T-helper 1 cell treated with Interleukin-12 subunit alpha and Interleukin-12 subunit beta and Interleukin-4 antibody, amounts not matched to agents 30 μg/mL and 1 μg/mL, for 36 hours (primary cell): ENCODE data around the gene NDUFA7.
"Not testable (repeated sequence)": the region's sequence is repeated elsewhere in the genome, so short reads cannot be mapped to it uniquely, and the experiment has no call there.

Experiments
- H3K27ac Mint-ChIP-seq: one replicate; pipeline ENCODE4 v1.8.0; 2021; ENCODE audit warnings: mild to moderate bottlenecking, mixed read lengths
- H3K27me3 Mint-ChIP-seq: one replicate; pipeline ENCODE4 v1.8.0; 2021; ENCODE audit warnings: low read depth, mixed read lengths
- H3K36me3 Mint-ChIP-seq: one replicate; pipeline ENCODE4 v1.8.0; 2021; ENCODE audit warnings: low read depth, mixed read lengths
- H3K4me1 Mint-ChIP-seq: one replicate; pipeline ENCODE4 v1.8.0; 2021; ENCODE audit warnings: low read depth, mixed read lengths
- H3K4me3 Mint-ChIP-seq: one replicate; pipeline ENCODE4 v1.8.0; 2021; ENCODE audit warnings: mild to moderate bottlenecking, moderate library complexity, mixed read lengths
- H3K9me3 Mint-ChIP-seq: one replicate; pipeline ENCODE4 v1.8.0; 2021; ENCODE audit warnings: mixed read lengths

The NDUFA7 gene

GRCh38 chr19:8291337-8291736 lies 29.8 kb downstream of the NDUFA7 start:
- not testable (repeated sequence) for H3K4me1 Mint-ChIP-seq, H3K4me3 Mint-ChIP-seq, H3K36me3 Mint-ChIP-seq, H3K9me3 Mint-ChIP-seq, H3K27me3 Mint-ChIP-seq, H3K27ac Mint-ChIP-seq

GRCh38 chr19:8276508-8276907 lies 44.7 kb downstream of the NDUFA7 start:
- H3K27me3 Mint-ChIP-seq, H3K4me3 Mint-ChIP-seq, H3K27ac Mint-ChIP-seq, H3K4me1 Mint-ChIP-seq, H3K9me3 Mint-ChIP-seq, H3K36me3 Mint-ChIP-seq: not testable (repeated sequence)

GRCh38 chr19:8269724-8270123 lies 51.5 kb downstream of the NDUFA7 start:
- H3K9me3 Mint-ChIP-seq, result no peaks in the 10 kb centered on the region

GRCh38 chr19:8265872-8266271 lies 55.3 kb downstream of the NDUFA7 start:
- Mint-ChIP-seq H3K27ac (no peak overlapping the region), H3K36me3 (no peaks in the 10 kb centered on the region), H3K4me1 (peaks cover 15% of the 10 kb centered on the region)

More at GRCh38 chr19:8269724-8270123, 51.5 kb downstream of the NDUFA7 start:
- peaks cover 15% of the 10 kb centered on the region for H3K4me1 Mint-ChIP-seq
- H3K36me3 Mint-ChIP-seq, result no peaks in the 10 kb centered on the region
- H3K27ac Mint-ChIP-seq, result peak overlapping the region; percentile 98
- peak overlapping the region; percentile 87 for H3K4me3 Mint-ChIP-seq
- no peaks in the 10 kb centered on the region for H3K27me3 Mint-ChIP-seq

GRCh38 chr19:8264248-8264647 lies 56.9 kb downstream of the NDUFA7 start:
- peaks cover 12% of the 10 kb centered on the region for H3K4me1 Mint-ChIP-seq
- H3K27ac Mint-ChIP-seq, H3K27me3 Mint-ChIP-seq, H3K4me3 Mint-ChIP-seq, H3K9me3 Mint-ChIP-seq, H3K36me3 Mint-ChIP-seq: not testable (repeated sequence)

More at GRCh38 chr19:8265872-8266271, 55.3 kb downstream of the NDUFA7 start:
- H3K4me3 Mint-ChIP-seq, result no peak overlapping the region
- no peaks in the 10 kb centered on the region for H3K9me3 Mint-ChIP-seq
- no peaks in the 10 kb centered on the region for H3K27me3 Mint-ChIP-seq

- peaks cover 8% of the 10 kb centered on the region for H3K4me1 Mint-ChIP-seq
- H3K36me3 Mint-ChIP-seq, result peaks cover 4% of the 10 kb centered on the region
- H3K27ac Mint-ChIP-seq, result no peak overlapping the region
- H3K4me3 Mint-ChIP-seq, result no peak overlapping the region
- no peaks in the 10 kb centered on the region for H3K9me3 Mint-ChIP-seq
- H3K27me3 Mint-ChIP-seq, result no peaks in the 10 kb centered on the region
These were observed 58.7 kb downstream of the NDUFA7 start for GRCh38 chr19:8262431-8262830.

- no peak overlapping the region for H3K4me3 Mint-ChIP-seq
- no peak overlapping the region for H3K27ac Mint-ChIP-seq
- no peaks in the 10 kb centered on the region for H3K27me3 Mint-ChIP-seq
- peaks cover 11% of the 10 kb centered on the region for H3K4me1 Mint-ChIP-seq
- H3K36me3 Mint-ChIP-seq, result peaks cover 7% of the 10 kb centered on the region
- no peaks in the 10 kb centered on the region for H3K9me3 Mint-ChIP-seq
These were observed 59.3 kb downstream of the NDUFA7 start for GRCh38 chr19:8261881-8262280.

- Mint-ChIP-seq H3K36me3 (peaks cover 7% of the 10 kb centered on the region), H3K27ac (no peak overlapping the region), H3K4me1 (peaks cover 11% of the 10 kb centered on the region), H3K27me3 (no peaks in the 10 kb centered on the region), H3K4me3 (no peak overlapping the region), H3K9me3 (no peaks in the 10 kb centered on the region)
These were observed 59.8 kb downstream of the NDUFA7 start for GRCh38 chr19:8261347-8261746.
